Measurements from ENCODE around the gene NOC2L.
A peak's percentile ranks its signal among the peaks of the same experiment; 100 is the strongest.

Gene NOC2L

DNA sequence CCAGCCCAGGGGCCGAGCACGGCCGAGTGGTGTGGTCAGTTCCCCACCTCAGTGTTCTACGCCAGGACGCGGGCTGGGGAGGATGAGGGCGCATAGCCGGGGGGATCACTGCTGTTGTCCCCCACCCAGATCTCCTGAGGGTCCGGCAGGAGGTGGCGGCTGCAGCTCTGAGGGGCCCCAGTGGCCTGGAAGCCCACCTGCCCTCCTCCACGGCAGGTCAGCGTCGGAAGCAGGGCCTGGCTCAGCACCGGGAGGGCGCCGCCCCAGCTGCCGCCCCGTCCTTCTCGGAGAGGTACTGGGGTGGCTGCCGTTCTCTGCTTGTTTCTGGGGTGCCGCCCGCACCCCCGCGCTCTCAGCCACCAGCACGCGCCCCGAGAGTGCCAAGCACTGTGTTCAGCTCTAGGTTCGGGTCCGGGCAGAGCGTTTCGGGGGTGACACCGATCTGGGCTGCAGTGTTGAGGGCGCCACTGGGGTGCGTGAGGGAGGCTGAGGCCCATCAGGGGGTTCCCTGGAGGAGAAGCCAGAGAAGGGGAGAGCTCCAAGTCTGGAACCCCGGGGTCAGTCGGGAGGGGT lies 18.0 kb downstream of the NOC2L start:
- DNase-seq: no peak

DNA sequence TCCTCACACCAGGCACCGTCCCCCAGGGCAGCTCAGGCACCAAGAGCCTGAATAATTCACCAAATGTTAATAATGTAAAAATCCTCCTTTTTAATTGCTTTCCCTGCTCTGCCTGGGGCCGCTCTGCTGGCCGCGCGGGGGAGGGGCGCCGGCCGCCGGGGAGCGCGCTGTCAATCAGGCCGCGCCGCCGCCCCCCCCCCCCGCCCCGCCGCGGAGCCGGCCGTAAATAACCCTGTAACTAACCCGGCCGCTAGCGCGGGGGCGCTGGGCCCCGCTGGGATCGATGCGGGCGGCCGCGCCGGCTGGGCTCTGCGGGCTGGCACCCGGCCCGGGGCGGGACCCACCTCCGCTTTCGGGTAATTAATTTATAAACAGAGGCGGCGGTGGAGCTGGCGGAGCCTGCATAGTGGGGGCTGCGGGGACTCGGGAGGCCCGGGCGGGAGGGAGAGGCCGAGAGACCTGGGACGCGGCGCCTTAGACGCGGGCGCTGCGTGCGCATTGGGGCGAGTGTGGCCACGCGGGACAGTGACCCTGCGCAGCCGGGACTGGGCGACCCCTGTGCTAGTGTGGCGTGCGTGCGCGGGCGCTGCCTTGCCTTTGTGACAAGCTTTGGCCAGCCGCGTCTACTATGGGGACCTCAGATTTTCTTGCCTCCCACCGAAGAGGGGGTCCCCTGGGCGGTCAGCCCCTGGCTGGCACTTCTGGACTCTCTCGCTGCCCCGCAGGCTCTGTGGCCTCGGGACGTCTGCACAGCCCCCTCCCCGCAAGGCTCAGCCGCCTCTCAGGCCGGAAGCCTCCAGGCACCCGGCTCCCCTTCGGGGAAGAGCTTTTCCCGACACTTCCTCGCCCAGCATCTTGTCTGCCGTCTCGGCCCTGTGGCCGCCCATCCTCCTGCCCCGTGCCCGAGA lies 18.7 kb downstream of the NOC2L start:
- no peak for DNase-seq

DNA sequence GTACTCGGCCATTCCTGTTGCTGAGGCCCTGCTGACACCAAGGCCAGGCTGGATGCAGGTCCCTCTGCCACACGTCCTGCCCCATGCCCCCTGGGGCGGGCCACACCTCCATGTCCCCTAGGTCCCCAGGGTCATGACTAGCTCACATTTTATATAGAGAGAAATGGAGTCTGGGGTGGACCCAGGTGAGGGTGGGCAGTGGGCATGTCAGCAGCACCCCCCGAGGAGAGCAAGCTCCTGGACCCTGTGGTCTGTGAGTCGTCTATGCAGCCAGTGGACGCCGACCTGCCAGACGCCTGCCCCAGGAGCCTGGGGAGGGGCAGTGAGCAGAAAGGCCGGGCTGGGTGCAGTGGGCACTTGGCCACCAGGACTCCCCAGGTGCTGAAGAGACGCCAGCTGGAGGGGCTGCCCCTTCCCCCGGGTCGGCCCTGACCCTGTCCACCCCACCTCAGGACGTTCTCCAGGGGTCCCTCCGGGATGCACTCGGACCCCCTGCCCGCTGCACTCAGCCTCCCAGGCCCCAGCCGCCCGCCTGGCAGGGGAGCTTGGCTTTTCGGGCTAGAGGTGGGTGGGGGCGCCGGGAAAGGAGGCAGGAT lies 19.4 kb downstream of the NOC2L start:
- DNase-seq: no peak

DNA sequence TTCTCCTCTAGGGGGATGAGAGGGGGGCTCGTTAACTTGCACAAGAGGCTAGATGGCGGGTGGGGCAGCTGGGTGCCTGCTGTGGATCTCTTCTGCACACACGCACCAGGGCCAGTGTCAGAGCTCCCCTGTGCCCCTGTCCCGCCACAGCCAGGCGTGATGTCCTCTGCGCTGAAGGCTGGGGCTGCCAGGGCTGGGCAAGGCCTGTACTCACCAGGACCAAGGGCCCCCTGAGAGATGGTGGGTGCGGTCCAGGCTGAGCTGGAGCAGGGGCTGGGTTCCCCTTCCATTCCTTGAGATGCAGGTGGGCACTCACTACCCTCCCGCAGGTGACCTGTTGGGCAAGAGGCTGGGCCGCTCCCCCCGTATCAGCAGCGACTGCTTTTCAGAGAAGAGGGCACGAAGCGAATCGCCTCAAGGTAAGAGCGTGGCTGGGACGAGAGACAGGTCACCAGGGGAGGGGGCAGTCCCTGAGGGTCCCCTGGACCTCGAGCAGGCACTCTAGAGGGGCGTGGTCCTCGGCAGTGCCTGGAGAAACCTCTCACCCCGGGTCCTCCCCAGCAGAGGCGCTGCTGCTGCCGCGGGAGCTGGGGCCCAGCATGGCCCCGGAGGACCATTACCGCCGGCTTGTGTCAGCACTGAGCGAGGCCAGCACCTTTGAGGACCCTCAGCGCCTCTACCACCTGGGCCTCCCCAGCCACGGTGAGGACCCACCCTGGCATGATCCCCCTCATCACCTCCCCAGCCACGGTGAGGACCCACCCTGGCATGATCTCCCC lies 20.2 kb downstream of the NOC2L start:
- DNase-seq: no peak

DNA sequence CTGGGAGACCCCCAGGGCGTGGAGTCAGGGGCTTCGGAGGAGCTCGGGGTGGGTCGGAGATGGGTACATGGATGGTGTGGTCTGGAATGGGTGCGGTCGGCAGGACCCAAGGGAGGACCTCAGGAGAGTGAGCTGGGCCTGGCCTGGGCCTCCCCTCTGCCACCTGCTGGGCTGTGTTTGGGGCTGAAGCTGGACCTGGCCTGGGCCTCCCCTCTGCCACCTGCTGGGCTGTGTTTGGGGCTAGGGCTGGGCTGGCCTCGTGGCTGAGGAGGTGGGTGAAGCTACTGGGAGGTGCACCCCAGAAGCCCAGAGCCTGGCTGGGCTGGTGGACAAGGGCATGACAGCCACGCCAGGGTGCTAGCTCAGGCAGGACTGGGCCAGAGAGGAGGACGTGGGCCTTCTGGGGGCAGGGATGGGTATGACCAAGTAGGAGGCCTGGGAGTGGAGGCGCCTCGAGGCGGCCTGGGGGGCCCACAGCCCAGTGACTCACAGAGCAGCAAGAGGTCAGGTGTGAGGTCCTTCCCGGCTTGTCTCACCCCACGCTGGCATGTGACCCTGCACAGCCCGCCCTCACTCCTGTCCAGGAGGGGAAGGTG lies 20.9 kb downstream of the NOC2L start:
- no peak for DNase-seq

DNA sequence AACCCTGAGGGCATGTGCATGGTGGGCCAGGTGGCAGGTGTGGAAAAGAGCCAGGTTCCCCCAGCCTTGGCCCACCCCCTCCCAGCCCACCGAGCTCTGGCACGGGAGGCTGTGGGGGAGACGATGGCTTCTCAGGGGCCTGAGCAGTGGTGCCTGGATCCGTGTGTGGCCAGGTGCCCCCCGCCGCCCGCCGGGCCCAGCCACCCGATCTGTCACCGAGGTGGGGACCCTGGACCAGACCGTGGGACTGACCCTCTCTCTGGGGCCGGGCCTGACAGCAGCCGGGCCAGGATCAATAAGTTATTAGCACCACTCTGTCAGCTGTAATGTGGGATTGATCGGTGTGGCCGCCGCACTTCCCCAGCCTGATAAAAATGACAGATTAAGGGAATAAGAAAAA lies 21.5 kb downstream of the NOC2L start:
- no peak for DNase-seq

DNA sequence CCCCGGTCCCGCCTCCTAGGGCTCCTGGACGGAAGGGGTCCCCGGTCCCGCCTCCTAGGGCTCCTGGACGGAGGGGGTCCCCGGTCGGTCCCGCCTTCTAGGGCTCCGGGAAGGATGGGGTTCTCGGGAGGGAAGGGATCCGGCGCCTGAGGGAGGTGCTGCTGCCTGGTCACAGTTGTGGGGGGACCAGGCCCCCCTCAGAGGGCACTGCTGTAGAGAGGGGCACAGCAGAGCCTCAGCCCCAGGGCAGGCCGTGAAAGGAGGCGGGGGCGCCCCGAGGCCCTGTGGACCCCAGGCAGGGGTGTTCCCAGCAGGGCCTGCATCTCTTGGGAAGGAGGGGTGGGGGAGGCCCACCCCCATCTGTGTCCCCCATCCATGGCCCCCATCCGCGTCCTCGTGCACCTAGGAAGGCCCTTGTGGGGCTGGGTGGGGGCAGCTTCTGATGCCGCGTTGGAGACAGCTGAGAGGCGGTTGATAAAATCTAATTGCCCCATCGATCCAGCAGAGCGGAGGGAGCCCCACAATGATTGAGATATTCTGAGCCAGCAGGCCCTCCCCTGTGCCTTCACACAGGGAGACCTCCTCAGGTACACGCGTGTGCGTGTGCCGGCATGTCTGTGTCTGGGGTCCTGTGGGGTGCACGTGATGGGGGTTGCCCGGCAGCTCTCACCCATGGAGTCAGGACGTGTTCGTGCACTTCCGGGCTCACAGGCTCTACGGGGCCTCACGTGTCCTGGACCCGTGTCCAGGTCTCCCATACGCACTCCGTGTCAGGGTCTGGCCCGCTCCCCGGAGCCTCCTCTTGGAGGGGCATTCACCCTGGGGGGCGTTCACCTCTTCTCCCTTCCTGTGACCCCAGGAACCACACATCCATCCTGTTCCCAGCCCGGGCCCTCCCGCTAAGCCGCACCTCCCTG lies 22.4 kb downstream of the NOC2L start:
- no peak for DNase-seq

DNA sequence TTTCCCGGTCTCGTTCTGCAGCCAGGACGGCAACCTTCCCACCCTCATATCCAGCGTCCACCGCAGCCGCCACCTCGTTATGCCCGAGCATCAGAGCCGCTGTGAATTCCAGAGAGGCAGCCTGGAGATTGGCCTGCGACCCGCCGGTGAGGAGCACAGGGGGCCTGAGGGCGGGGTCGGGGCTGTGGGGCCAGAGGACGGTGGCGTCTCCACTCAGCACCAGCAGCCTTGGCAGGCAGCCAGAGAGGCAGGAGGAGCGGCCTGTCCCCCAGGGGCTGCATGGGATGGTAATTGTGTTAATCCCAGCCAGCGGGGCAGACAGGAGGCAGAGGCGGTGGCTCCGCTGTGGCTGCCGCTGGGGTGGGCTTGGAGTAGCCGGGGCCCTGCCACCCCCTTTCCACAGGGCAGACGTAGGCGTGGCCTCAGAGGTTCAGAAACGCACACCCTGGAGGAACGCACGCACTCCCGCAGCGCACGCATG lies 23.3 kb downstream of the NOC2L start:
- no peak for DNase-seq

DNA sequence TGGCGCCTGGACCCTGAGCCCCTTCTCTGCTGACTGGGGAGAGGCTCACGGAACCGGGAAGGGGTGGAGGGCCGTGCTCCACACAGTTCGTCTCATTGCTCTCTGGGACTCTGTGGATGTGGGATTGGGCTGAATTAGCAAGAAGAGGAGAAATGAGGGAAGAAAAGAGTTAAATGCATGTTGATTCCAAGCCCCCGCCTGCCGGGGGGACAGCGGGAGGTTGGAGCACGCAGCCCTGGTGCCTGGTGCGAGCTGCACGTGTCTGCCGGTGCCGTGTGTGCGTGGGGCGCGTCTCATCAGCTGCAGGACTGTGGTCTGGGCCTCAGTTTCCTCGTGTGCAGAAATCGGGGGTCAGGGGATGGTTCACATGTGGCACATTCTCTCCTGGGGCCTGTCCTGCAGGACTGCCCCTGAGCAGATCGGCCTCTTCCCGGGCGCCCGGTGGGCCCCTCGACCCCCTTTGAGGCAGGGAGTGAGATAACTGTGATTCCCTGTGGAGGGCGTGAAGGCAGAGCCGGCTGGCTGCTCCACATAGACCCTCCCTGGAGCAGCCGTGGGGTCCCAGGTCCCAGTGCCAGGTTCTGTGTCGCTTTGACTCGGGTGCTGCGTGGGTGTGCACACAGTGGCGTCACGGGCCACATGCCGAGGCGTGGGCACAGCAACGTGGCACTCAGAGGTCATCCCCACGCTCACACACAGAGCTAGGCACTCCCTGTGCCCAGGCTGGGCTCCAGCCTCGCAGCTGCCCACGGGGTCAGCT lies 23.9 kb downstream of the NOC2L start:
- peak in 1 of 2 donors; percentile 30 for DNase-seq

DNA sequence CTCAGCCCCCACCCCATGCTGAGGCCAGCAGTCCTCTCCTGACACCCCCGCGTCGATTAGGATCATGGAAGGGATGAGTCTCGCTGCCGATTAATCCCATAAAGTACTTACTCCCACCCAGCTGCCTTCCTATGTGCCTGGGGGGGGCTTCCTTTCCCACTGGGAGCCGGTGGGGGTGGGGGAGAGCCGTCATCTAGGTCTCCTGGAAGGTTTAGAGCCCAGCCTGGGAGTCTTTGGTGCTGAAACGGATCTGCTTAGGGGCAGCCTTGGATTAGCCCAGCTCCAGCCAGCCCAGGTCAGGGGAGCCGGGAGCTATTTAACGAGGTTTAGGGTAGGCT lies 25.5 kb downstream of the NOC2L start:
- DNase-seq: no peak

DNA sequence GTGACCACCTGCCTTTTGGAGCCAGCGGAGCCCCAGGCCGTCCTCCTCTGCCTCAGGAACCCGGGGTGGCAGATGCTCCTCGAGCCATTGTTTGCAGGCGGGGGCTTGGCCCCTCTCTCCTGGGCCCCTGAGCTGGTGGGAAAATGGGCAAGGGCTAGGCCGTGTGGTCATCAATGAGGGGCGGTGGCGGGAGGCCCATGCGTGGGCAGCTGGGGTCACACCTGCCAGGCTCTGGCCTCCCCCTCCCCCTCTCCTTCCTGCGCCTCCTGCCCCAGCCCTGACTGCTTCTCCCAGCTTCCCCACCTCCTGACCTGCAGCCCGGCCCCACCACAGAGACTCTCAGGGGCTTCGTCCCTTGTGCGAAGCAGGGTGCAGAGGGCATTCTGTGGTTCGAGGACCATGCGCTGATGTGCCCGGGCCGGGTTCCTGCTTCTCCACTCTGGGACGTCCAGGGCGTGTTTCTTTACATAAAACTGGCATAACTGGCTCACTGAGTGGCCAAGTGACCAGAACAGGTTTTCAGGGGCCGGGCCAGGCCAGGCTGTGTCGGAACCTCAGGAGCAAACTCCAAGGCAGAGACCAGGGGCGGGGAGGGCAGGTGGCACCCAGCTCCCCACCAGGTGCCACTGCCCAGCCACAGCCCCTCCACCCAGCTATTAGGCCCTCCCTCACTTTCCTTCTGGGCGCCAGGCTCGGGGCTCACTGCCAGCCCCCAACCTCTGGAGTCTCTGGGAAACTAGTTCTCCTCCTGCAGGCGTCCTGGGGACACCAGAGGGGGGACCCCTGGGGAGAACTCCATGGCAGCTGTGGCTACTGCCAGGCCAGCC lies 26.1 kb downstream of the NOC2L start:
- DNase-seq: no peak

DNA sequence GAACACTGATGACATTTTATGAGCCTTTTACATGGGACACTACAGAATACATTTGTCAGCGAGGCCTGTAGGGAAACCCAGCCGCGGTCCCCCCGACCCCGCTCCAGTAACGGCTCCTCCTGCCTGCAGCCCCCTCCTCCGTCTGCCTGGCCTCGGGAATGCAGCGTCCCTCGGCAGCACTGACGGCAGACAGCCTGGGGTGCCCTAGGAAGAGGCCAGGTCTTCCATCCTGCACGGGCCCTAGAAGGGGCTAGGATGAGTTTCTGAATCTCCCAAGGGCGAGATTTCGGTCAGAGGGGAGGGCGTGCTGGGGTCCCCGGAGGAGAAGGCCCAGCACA lies 26.9 kb downstream of the NOC2L start:
- no peak for DNase-seq

DNA sequence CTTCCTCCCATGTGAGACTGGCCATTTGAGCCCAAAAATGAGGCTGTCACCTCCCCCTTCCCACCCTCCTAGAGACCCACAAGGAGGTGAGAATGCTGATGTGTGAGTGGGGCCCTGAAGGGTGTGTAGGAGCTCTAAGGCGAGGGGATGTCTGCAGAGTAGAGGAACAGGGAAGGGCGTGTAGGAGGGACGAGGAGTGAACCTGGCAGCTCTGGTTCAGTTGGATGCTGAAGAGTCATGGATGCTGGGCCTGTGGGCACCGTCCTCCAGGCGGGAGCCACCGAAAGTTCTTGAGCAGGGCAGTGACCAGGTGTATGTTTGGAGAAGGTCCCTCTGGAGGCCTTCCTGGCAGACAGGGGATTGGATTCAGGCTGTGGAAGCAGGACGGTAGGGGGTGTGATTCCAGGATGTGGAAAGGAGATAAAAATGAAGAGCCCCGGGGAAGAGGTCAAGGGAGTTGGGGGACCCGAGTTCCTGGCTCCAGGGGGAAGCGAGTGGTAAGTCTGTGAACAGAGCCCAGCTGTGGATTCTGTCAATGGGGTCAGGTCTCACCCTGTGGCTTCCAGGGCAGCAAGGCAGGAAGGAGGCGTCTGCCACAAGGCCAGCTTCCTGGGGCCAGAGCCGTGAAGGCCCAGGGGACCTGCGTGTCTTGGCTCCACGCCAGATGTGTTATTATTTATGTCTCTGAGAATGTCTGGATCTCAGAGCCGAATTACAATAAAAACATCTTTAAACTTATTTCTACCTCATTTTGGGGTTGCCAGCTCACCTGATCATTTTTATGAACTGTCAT lies 27.5 kb downstream of the NOC2L start:
- DNase-seq: no peak

DNA sequence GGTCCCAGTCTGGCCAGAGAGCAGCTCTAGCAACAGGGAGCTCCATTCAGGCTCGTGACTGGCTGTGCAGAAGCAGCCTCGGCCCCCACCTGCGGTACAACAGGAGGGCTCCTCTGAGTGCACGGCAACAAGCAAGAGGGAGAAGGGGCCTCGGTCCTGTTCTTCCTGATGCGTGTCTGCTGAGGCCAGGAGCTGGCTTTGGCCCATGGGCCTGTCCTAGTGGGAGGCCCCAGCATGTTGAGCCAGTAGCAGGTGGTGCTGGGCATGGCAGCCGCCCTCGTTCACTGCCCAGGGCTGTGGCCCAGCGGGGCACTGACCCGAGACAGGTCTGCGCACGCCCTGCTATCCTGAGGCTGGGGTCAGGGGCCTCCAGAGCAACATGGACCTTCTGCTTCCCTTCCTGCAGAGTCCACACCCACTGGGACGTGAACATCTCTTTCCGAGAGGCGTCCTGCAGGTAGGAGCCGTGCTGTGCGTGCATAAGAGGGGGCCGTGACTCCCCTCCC lies 28.4 kb downstream of the NOC2L start:
- DNase-seq: no peak

DNA sequence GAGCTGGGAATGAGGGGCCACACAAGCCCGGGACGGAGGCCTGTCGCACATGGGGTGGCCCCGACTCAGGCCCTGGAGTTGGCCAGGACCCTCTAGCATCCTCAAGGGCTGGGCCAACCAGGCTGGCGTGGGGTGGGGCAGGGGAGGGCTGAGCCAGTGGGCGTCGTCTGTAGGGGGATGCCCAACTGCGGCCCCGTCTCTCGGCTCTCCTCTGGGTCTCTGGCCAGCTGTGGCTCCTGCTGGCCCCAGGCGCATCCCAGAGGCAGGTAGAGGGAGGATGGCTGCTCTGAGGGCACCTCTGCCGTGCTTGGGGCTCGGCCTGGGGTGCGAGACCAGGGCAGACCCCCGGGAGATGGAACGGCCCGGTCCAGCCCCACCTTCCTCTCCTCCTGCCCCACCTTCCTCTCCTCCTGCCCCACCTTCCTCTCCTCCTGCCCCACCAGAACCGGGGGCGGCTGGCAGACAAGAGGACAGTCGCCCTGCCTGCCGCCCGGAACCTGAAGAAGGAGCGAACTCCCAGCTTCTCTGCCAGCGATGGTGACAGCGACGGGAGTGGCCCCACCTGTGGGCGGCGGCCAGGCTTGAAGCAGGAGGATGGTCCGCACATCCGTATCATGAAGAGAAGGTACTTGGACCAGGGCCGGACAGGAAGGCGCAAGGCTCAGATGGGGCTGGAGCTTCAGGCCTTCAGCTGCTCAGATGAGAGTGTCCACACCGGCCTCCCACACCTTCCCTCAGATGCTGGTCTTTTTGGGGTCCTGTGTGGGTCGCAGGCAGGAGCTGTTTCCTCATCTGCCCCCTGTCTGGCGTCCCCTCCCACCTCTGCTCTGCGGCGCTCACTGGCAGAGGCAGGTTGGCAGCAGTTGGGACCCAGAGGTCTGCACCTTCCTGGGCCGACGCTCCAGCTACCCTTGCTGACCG lies 29.1 kb downstream of the NOC2L start:
- DNase-seq: no peak

DNA sequence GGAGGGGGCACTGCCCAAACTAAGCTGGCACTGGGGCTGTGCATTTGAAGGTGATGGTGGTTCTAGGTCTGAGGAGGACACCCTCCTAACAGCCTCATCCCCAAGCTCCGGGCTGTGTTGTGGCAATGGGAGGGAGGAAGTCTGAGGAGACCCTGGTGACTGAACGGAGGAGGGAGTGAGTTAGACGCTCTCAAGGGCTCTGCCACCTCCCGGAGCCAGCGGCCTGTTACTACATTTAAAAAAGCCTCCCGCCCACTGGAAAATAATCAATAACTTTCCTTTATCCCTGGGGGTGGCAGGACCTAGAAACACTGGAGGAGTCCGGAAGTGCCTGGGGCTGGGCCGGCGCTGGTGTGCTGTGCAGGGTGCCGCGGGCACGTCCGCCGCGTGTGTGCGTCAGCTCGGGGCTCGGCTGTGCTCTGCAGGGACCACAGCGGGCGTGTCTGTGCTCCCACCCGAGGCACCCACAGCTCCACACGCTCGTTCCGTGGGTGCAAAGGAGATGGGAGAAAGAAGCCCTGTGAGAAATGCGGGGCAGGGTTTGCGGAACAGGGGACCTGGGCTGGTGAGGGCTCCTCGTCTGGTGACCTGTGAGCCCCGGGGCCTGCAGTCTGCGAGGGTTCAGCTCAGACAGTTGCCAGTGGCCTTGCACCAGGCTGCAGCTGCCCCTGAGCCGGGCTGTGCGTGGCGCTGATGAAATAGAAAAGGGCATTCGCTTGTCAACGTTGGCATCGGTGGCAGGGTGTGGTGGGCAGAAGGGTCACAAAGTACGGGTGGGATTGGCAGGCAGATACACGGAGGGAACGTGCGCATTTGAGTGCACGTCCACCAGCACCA lies 30.0 kb downstream of the NOC2L start:
- DNase-seq: no peak

DNA sequence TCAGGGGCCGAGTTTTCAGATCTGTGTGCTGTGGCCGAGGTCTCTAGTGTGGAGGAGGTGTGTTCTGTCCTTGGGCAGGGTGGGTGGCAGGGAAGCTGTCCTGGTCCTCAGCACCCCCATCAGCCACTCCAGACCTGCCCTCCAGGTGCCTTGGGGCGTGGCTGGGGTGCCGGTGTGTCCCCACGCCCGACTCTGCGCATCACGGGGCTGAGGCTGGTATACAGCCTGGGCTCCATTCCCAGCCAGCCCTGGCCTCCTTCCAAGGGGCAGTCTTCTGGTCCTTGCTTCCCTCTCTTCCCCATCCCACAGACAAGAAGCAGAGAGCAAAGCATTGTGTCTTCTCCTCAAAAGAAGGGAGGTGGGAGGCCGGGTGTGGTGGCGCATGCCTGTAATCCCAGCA lies 31.3 kb downstream of the NOC2L start:
- no peak for DNase-seq
